ENCODE data around the gene LELP1. TPM values are rescaled to one million over a fixed set of nuclear protein-coding genes. Genes with fewer than 3 reads are reported as not detected.
A peak's percentile ranks its signal among the peaks of the same experiment; 100 is the strongest.

The LELP1 gene
- total and polyA plus RNA-seq, 2 of the 8 experiments (the other 6 are each of a cell fraction or from before 2014, with no cell fraction given): not detected

DNA sequence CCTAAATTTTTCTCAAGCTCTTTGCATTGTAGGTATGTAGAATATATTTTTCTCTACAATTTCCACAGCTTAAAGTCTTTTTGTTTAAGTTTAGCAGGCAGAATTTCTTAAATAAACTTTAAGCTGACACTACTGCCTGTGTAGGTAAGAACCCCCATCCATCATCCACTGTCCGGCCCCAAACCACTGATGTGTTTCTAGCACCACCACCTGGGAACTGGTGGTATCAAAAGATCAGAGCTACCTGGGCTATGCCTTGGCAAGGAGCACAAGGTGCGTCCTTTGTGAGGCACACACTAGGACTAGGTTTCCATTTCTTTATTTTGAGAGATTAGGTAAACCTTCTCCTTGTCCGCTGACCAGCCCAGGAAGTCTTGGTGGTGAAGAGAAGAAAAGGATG, 10.5 kb upstream of the LELP1 start (continued):
- TF ChIP-seq E2F6 (IDR thresholded peaks at IDR 0.05) (no peak), FOSL1 (IDR thresholded peaks at IDR 0.05; ENCODE audit: insufficient read depth, low read depth, low read length) (no peak), RAD21 (IDR thresholded peaks at IDR 0.05 in 1 of 2, conservative IDR thresholded peaks at IDR 0.05 in 1 of 2; ENCODE audit: low read depth in 2 of 2, low read length in 2 of 2) (peak; percentile 96 to 97), ASH2L (IDR thresholded peaks at IDR 0.05; ENCODE audit: low read length) (no peak)

Data from H1 (cell line).